SKM-1 treated with dmso at 0.1 percent for 144 hours (cell line): ENCODE results near the gene ZNF730.
"Not testable (repeated sequence)": the region's sequence is repeated elsewhere in the genome, so short reads cannot be mapped to it uniquely, and the experiment has no call there.

ENCODE experiments used
- DNase-seq: peaks from one replicate; lab custom pipeline; 2025; ENCODE audit not compliant: unreplicated experiment; lab: John Stamatoyannopoulos, UW

Gene ZNF730

GRCh38 chr19:23116802-23117571 is at the start of gene ZNF730:
Gene ZNF730 (plus strand): TSS chr19:23117025. CDS start chr19:23117174, 149 bp downstream.
- no peak for DNase-seq

GRCh38 chr19:23070353-23071146 is 46.3 kb upstream of the ZNF730 start:
- DNase-seq, result no peak

DNA sequence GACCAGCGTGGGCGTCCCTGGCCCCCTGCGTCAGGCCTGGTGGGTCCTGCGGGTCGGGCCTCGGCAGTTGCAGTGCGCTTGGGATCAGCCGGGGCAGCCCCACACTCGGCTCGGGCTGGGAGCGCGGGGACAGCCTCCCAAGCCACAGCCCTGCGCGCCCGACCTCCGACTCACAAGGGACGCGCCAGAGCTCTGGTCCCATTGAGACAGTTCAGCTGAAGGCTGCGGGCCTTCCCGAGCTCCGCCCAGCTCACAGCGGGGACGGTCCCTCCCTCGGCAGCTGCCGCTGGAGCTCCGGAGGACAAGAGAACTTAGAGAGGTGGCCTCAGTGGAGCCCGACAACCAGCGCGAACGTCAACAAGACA is 45.7 kb upstream of the ZNF730 start:
- no peak for DNase-seq

- peak; percentile 38 for DNase-seq
Measured at GRCh38 chr19:23075031-23075733, 41.6 kb upstream of the ZNF730 start.

GRCh38 chr19:23077776-23078175 is 39.0 kb upstream of the ZNF730 start:
- DNase-seq, result not testable (repeated sequence)

- no peak for DNase-seq
Measured at GRCh38 chr19:23093832-23094231, 23.0 kb upstream of the ZNF730 start.

GRCh38 chr19:23095418-23095817 is 21.4 kb upstream of the ZNF730 start:
- DNase-seq, result no peak

GRCh38 chr19:23098286-23098685 is 18.5 kb upstream of the ZNF730 start:
- DNase-seq, result no peak

GRCh38 chr19:23098988-23099387 is 17.8 kb upstream of the ZNF730 start:
- DNase-seq, result no peak

GRCh38 chr19:23099966-23100365 is 16.9 kb upstream of the ZNF730 start:
- DNase-seq, result no peak

DNA sequence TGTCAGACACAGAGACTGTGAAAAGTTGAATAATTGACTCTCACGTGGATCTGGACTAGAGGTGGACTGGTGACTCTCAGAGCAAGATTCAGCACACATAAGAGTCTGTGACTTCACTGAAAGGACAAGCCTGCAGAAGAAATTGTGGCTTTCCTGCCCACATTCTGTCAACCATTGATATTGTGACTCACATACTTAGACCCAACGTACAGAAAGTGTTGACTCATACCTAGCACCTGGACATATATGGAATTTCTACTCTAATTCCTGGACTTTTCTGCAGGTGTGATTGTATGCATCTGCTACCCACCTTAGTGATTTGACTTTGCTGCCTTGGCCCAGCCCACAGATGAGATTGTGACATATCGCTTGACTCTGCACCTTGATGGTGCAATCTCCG is 15.6 kb upstream of the ZNF730 start:
- DNase-seq, result no peak

- no peak for DNase-seq
Measured at GRCh38 chr19:23118400-23118799, 1.6 kb downstream of the ZNF730 start.

GRCh38 chr19:23134211-23134610 is 17.4 kb downstream of the ZNF730 start:
- DNase-seq, result not testable (repeated sequence)

DNA sequence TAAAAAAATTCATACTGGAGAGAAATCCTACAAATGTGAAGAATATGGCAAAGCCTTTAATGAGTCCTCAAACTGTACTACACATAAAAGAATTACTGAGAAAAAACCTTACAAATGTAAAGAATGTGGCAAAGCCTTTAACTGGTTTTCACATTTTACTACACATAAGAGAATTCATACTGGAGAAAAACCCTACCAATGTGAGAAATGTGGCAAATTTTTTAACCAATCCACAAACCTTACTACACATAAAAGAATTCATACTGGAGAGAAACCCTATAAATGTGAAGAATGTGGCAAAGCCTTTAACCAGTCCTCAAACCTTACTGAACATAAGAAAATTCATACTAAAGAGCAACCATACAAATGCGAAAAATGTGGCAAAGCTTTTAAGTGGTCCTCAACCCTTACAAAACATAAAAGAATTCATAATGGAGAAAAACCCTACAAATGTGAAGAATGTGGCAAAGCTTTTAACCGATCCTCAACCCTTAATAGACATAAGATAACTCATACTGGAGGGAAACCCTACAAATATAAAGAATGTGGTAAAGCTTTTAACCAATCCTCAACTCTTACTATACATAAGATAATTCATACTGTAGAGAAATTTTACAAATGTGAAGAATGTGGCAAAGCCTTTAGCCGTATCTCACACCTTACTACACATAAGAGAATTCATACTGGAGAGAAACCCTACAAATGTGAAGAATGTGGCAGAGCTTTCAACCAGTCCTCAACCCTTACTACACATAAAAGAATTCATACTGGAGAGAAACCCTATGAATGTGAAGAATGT is 29.0 kb downstream of the ZNF730 start:
- no peak for DNase-seq

DNA sequence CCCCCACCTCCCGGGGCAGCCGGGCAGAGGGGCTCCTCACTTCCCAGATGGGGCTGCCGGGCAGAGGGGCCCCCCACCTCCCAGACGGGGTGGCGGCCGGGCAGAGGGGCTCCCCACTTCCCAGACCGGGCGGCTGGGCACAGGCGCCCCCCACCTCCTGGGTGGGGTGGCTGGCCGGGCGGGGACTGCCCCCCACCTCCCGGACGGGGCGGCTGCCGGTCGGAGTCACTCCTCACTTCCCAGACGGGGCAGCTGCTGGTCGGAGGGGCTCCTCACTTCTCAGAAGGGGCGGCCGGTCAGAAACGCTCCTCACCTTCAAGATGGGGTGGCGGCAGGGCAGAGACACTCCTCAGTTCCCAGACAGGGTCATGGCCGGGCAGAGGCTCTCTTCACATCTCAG is 43.9 kb downstream of the ZNF730 start:
- DNase-seq, result no peak

DNA sequence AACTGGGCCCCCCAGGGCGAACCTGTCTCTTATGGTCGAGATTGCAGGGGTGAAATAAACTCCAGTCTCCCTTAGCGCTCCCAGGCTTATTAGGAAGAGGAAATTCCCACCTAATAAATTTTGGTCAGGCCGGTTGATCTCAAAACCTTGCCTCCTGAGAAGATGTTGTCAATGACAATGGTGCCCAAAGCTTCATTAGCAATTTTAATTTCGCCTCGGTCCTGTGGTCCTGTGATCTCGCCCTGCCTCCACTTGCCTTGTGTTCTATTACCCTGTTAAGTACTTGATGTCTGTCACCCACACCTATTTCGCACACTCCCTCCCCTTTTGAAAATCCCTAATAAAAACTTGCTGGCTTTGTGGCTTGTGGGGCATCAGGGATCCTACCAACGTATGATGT is 51.5 kb downstream of the ZNF730 start:
- DNase-seq, result not testable (repeated sequence)

GRCh38 chr19:23183251-23183650 is 66.4 kb downstream of the ZNF730 start:
- DNase-seq, result no peak

DNA sequence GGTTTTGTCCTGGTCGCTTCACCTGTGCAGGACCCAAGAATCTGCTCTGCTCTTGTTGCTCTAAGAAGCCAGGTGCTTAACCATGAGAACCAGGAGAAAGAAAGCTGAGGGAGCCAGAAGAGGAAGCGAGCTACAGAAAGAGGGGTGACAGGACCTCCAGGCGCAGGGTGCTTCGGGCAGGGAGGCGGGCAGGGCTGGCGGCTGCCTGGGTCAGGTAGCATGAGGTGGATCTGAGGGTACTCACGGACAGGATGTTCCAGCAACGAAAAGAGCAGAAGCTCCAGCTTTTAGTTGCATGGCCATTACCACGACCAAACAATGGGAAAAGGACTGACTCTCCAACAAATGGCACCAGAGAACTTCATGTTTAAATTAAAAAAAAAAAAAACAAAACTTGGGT is 73.5 kb downstream of the ZNF730 start:
- DNase-seq, result no peak
